IPS-18c (cell line): Measurements from ENCODE around the gene NIPAL1.
"Not testable (repeated sequence)": the region's sequence is repeated elsewhere in the genome, so short reads cannot be mapped to it uniquely, and the experiment has no call there.

Experiments
- H3K4me3 ChIP-seq: 2 replicates; pipeline ENCODE4 v1.7.0; 2013; ENCODE audit warnings: low read depth, mild to moderate bottlenecking, low read length, moderate library complexity; ENCODE audit not compliant: insufficient read depth
- H3K9me3 ChIP-seq: one replicate; pipeline ENCODE4 v1.6.1; 2013; ENCODE audit warnings: mild to moderate bottlenecking, low read length, moderate library complexity; ENCODE audit not compliant: control insufficient read depth, insufficient read depth

The NIPAL1 gene

DNA sequence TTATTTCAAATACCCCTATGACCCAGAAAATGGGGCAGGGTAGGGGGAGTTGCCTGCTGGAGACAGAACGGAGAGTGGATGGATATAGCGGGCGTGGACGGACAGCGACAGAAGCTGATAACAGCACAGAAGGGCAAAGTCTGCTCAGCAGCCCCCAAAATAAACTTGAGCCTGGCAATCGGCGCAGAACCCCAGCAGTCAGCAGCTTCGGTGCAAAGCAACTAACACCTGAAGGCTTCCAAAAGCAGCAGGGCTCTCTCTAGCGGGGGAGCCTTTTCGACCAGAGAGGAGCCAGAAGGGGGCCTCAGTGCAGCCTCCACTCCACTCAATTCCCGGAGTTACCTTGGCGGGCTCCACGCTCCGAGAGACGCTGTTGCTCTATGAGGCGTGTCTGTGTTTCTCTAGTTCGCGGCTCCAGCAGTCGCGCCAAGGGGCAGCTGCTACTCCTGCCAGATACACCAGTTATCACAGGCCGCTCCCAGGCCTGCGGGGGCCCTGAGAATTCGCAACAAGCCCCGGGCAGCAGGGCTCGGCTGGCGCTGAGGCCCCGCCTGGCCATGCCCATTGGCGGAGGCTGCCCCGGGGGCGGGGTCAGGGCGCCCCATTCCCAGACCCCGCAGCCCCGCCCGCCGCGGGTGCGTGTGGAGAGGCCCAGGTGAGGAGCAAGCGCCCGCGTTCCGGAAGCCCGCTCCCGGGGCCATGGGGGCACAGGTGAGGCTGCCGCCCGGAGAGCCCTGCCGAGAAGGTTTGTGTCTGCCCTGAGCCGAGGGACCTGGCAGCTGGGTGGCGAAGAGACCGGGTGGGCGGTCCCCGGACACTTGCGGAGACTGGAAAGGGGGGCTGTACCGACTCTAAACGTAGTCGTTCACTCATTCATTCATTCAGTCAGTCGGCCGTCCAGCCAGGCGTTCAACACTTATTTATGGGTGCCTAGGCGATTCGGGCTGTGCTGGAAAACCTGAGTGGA lies at the start of gene NIPAL1, which contains the start of gene CNGA1:
Gene NIPAL1 (plus strand): TSS at position 632 of the 967 bp plus-strand sequence. CDS start 68 bp downstream, at position 700.
Gene CNGA1 (minus strand): TSS at position 541 of the 967 bp plus-strand sequence. CDS start 63,992 bp downstream, outside the sequence.
- peak within 1 kb of the TSS; percentile 78 for H3K4me3 ChIP-seq
- no peaks in the 10 kb centered on the region for H3K9me3 ChIP-seq

DNA sequence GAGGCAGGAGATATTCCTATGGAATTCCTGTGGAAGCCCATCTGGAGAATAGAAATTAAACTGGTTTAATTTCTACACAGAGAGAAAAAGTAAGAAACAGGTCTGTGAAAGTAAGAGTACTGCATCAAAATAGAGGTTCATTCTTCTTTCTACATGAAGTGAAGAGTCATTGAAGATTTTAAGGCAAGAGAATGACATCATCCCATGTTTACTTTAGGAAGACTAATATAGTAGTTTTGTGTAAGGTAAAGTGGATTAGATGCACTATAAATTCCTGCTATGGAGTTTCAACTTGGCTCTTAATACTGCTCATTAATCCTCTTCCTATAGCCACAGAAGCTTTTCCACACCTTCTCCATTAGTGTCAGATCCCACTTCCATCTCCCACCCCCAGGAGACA lies 47.7 kb upstream of the NIPAL1 start:
- H3K4me3 ChIP-seq = no peak overlapping the region

DNA sequence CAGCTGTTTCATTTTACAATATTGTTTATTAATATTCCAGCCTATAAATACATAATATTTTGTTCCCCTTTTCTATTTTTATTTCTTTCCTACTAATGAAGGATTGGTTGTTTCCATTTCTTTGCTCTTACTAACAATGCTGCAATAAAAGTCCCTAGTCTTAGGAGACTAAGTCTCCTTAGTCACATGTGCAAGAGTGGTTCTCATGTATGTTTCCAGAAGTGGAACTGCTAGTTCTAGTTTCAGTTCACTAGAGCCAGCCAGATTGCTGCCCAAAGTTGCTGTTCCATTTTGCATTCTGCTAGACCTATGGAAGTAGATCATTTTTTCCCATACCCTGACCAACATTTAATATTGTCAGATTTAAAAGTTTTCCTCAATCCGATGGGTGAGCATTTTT lies 44.4 kb upstream of the NIPAL1 start:
- Histone ChIP-seq H3K4me3 (no peak overlapping the region), H3K9me3 (no peaks in the 10 kb centered on the region)

More for the DNA sequence above, 47.7 kb upstream of the NIPAL1 start:
- H3K9me3 ChIP-seq = no peaks in the 10 kb centered on the region

DNA sequence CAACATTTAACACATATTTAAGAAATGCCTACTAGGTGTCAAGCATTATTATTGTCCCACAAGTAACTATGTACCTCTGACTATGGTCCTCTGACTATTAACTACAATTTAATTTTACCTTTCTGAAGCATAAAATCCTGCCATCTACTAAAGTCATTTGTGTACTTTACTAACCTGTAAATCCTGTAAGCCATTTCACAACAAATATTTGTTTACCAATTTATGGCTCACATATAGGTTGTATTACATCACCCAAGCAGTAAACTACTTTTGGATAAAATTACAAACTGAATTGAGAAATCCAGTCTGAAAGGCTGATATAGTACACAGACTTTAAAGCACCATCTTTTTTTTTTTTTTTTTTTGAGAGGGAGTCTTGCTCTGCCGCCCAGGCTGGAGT lies 43.9 kb upstream of the NIPAL1 start:
- Histone ChIP-seq H3K9me3 (no peaks in the 10 kb centered on the region), H3K4me3 (no peak overlapping the region)

DNA sequence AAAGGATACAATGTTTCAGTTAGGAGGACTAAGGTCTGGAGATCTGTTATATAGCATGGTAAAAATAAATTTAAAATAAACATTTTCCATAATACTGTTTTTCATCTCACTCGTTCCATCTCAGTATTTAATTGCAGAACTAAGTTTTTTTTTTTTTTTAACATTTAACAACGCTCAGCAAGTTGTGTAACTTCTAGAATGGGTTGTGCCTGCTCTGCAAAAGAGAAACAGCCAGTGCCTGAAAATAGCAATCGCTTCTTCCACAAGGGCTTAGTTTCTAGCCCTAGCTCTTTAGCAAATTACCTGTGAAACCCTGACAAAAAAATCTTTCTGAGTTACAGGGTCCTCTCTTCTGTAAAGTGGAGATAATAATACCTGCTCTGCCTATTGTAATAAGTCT lies 42.0 kb upstream of the NIPAL1 start:
- Histone ChIP-seq H3K4me3 (no peak overlapping the region), H3K9me3 (no peaks in the 10 kb centered on the region)

DNA sequence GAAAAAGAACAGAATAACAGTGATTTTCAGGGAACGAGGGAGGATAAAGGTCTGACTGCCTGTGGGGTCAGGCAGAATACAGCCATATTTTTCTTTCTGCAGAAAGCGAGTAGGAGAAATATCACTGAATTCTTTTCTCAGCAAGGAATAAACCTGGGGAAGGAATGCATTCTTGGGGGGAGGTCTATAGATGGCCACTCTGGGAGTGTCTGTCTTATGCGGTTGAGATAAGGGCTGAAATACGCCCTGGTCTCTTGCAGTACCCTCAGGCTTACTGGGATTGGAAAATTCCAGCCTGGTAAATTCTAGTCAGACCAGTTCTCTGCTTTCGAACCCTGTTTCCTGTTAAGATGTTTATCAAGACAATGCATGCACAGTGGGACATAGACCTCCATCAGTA lies 26.4 kb upstream of the NIPAL1 start:
- Histone ChIP-seq H3K9me3 (peaks cover 2% of the 10 kb centered on the region), H3K4me3 (no peak overlapping the region)

DNA sequence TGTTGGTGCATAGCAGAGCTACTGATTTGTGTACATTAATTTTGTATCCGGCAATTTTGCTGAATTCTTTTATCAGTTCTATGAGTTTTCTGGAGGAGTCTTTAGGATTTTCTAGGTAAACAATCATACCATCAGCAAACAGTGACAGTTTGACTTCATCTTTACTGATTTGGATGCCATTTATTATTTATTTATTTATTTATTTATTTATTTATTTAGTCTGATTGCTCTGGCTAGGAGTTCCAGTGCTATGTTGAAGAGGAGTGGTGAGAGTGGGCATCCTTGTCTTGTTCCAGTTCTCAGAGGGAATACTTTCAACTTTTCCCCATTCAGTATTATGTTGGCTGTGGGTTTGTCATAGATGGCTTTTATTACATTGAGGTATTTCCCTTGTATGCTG lies 24.1 kb upstream of the NIPAL1 start:
- H3K9me3 ChIP-seq = not testable (repeated sequence)

DNA sequence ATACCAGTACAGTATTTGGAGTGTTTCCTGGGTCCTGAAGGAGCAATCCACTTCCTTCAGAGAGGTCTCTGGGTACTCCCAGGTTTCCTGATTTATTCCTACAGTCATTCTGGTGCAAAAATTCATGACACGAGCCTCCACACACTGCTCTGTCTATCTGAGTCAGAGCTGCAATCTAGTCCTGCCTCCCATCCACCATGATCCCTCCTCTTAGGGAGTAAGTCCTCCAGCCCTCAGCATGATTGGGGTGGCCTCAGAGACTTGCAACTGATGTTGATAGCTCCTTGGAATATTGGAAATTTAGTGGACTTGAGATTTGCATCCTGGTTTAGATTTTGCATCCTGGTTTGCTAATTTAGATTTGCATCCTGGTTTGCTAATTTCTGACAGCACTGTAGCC lies 20.6 kb upstream of the NIPAL1 start:
- H3K4me3 ChIP-seq = no peak overlapping the region
- H3K9me3 ChIP-seq = no peaks in the 10 kb centered on the region

More for the DNA sequence above, 24.1 kb upstream of the NIPAL1 start:
- H3K4me3 ChIP-seq = not testable (repeated sequence)

DNA sequence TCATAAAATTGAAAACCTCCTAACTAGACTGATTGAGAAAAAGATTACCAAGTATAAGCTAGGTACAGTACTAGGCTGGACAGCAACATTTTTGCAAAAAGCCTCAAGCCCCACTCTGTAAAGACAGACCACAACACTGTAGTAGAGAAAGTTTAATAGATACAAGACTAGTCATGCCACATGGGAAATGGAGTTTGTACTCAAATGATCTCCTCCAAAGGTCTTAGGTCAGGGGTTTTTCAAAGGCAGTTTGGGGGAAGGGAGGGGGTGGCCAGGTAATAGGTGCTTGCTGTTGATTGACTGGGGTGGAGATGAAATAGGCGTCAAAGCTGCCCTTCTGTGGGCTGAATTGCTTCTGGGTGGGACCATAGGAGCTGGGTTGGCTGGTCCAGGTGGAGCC lies 14.3 kb upstream of the NIPAL1 start:
- H3K9me3 ChIP-seq = peaks cover 6% of the 10 kb centered on the region

DNA sequence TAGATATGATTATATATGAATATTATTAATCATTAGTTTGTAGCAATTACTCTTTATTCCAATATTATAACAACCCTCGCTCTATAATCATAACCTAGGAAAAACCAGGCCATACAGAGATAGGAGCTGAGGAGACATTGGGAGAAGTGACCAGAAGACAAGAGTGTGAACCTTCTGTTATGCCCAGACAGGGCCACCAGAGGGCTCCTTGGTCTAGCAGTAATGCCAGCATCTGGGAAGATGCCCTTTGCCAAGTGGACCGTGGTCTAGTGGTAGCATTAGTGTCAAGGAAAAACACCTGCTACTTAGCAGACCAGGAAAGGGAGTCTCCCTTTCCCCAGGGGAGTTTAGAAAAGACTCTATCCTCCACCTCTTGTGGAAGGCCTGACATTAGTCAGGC lies 13.0 kb upstream of the NIPAL1 start:
- not testable (repeated sequence) for H3K9me3 ChIP-seq, H3K4me3 ChIP-seq

More for the DNA sequence above, 14.3 kb upstream of the NIPAL1 start:
- H3K4me3 ChIP-seq = no peak overlapping the region

DNA sequence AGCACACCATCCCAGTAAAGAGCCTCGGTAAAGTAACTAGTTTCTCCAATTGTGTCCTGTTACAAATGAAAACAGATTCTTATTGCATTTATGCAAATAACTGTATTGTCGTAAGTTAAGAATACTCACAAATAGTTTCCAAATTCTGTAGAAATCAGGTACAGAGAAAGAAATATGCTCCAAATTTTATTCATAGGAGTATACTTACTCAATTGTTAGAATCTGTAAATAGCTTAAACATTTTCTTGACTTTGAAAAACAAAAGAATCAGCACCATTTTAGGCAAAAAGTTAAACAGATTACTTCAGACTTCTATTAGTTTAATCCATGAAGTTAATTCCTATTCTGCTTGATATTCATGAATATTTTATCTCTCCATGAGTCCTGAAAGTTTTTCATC lies 10.8 kb upstream of the NIPAL1 start:
- Histone ChIP-seq H3K4me3 (no peak overlapping the region), H3K9me3 (peaks cover 6% of the 10 kb centered on the region)

DNA sequence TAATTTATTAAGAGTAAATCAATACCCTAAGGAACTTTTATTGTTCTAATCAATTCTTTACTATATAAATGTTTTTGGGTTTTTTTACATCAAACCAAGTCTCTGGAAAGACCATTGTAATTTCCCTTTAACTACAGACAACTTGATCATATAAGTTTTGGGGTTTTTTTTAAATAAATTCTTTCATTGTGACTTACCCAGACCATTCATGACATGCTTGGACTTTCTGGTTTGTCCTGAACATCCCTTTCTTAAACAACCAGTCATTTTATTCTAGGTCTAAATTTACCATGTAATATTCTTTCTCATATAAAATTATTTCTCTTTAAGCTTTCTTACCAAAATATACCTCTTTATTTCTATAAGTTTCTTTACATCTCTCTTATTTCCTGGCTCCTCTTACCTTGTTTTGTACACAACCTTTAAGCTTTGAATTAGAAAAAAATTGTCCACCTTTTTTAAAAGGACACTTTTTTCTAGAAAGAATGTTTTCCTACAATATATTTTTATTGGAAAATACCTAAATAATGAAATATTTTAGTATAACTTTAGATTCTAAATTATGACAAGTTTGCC lies 8.5 kb upstream of the NIPAL1 start:
- Histone ChIP-seq H3K9me3 (peaks cover 6% of the 10 kb centered on the region), H3K4me3 (no peak overlapping the region)

DNA sequence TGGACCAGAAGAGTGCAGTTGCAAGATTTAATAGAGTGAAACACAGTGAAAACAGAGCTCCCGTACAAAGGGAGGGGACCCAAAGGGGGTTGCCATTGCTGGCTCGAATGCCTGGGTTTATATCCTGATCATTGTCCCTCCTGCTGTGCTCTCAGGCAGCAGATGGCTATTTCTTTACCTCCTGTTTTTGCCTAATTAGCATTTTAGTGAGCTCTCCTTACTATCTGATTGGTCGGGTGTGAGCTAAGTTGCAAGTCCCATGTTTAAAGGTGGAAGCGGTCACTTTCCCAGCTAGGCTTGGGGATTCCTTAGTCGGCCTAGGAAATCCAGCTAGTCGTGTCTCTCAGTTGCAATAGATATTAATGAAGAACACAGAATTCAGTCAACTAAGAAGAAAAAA lies 5.7 kb upstream of the NIPAL1 start:
- not testable (repeated sequence) for H3K9me3 ChIP-seq, H3K4me3 ChIP-seq

DNA sequence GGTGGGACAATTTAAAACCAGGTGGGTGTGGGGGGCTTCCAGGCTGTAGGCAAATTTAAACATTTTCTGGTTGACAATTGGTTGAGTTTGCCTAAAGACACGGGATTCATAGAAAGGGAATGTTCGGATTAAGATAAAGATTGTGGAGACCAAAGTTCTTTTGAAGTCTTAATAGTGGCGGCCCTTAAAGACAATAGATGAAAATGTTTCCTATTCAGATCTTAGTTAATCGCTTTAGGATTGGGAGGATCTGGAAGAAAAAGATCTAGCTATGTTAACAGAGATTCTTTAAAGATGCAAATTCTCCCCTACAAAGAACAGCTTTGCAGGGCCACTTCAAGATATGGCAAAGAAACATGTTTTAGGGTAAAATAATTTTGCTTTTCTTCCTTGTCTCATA lies 4.8 kb upstream of the NIPAL1 start:
- Histone ChIP-seq H3K4me3 (no peak overlapping the region), H3K9me3 (no peaks in the 10 kb centered on the region)

DNA sequence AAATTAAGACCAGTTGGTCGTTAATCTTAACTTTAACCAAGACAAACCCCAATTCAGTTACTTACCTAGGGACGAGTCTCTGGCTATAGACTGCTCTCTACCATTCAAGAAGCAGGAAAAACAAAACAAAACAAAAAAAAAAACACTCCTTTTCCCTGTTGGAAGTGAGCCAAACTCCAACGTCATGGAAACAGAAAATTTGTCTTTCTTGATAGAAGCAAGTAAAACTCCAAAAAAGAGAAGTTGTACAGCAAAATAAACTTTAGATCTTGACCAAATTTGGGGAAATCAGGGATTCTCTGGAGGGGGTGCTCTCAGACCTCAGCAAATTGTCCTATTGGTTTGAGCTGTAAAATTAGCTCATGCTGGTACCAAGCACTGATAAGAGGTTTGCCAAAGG lies 3.7 kb upstream of the NIPAL1 start:
- H3K9me3 ChIP-seq = no peaks in the 10 kb centered on the region
- H3K4me3 ChIP-seq = no peak overlapping the region

DNA sequence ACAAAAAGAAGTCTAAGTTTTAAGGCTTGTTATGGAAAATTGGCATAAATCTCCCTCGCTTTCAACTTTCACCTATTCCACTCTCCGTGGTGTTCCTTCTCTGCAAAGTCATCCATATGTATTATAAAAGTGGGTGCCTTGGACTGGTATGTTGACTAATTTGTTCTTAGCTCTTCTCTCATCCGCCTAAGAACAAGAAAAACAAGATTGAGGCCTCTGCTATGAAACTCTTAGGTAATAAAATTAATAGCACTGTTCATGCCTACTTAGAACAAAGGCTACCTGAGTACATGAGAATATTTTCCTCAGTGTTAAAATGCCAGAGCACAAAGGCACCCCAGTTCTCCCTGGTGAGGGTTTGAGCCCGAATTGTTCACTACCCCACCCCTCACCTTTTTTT lies 1.4 kb upstream of the NIPAL1 start:
- Histone ChIP-seq H3K4me3 (no peak overlapping the region), H3K9me3 (no peaks in the 10 kb centered on the region)

DNA sequence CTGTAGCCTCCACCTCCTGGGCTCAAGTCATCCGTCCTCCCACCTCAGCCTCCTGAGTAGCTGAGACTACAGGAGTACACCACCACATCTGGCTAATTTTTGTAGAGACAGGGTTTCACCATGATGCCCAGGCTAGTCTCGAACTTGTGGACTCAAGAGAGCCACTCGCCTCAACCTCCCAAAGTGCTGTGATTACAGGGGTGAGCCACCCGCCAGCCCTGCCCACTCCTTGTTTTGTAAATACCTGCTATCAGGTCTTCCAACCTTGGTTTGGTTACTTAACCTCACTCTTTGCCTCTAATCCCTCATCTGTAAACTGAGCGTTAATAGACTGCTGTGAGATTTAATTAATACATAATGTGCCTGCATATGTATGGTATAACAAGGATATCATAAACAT lies 894 bp upstream of the NIPAL1 start:
- peak overlapping the region; percentile 78 for H3K4me3 ChIP-seq
- no peaks in the 10 kb centered on the region for H3K9me3 ChIP-seq

DNA sequence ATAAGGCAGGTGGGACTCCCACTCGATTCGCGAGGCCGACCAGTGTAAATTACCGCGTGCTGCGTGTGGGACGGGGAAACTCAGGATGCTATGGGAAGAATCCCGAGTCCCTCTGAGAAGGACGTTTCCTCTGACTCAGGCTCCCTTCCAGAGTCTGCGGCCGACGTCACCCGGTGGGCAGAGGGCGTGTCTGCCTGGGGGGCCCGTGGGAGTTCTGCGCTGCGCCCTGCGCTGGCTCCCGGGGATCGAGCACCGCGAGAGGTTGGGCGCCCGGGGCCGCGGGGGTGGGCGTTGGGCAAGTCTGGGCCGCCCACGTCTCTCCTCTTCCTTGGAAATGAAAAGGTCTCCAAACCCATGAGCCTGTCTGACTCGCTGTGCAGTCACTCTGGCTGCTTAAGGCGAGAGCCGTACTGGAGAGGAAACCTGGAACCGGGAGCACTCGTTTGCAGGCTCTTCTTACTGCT lies 568 bp downstream of the NIPAL1 start:
- Histone ChIP-seq H3K4me3 (peak overlapping the region; percentile 78), H3K9me3 (no peaks in the 10 kb centered on the region)
